ENCODE results near the gene MYO9B. TPM values are rescaled to one million over a fixed set of nuclear protein-coding genes. Genes with fewer than 3 reads are reported as not detected.
"Not testable (repeated sequence)": the region's sequence is repeated elsewhere in the genome, so short reads cannot be mapped to it uniquely, and the experiment has no call there.

The MYO9B gene
- total and polyA plus RNA-seq, 9 of the 15 experiments (the other 6 are each of a cell fraction or from before 2014, with no cell fraction given) = 2.4 to 77.6 (median 23.0) TPM

DNA sequence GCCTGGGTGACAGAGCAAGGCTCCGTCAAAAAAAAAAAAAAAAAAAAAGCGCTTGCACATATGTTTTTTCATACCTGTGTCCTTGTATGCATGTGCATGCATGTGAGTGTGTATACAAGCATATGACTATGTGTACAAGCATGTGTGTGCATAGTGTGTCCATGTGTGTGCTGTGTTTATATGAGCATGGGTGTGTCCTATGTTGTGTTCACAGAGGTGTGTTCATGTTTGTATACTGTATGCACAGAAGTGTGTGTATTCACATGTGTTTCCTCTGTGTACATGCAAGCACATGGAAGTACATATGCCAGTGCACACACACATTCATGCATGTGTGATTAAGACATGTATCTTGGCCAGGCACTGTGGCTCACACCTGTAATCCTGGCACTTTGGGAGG, 17.1 kb downstream of the MYO9B start:
- intact Hi-C loops (cut with micrococcal nuclease) (no loop called here), in situ Hi-C loops (cut with MboI) (no loop called here)
- no peak overlapping the region for H3K9ac ChIP-seq (ENCODE audit: insufficient read depth in 1 of 2, low read depth in 2 of 2, low read length in 2 of 2)
- peaks cover 4% of the 10 kb centered on the region; the same call in 1 of the 2 replicates for H4K20me1 ChIP-seq (replicated peaks; ENCODE audit: control insufficient read depth, insufficient read depth, low read length)
- no TSS peak for BruUV-seq (replicated peaks)
- no peak overlapping the region for H3K27ac ChIP-seq (ENCODE audit: extremely low read depth, low read depth, low read length)
- H3K4me1 ChIP-seq (replicated peaks in 1 of 2; ENCODE audit: control insufficient read depth in 2 of 2, insufficient read depth in 2 of 2, low read length in 2 of 2) = peaks cover 25 to 28% of the 10 kb centered on the region in 2 experiments
- no peak for FAIRE-seq
- peaks cover 81% of the 10 kb centered on the region for H3K79me2 ChIP-seq (ENCODE audit: control insufficient read depth, insufficient read depth, low read length)
- WGBS (ENCODE audit: insufficient coverage, low coverage, missing lambda C conversion rate) = 100% methylated on average over 1 of the region's 2 CpGs
- H3K9me3 ChIP-seq (replicated peaks; ENCODE audit: control insufficient read depth, insufficient read depth, low read depth, low read length) = no peaks in the 10 kb centered on the region
- TF ChIP-seq KDM1A (IDR thresholded peaks at IDR 0.05) = peak in 1 of 2 experiments; percentile 58; a peak in 1 of 4 replicates
- no peak for TF ChIP-seq MTA1 (IDR thresholded peaks at IDR 0.05; ENCODE audit: borderline replicate concordance)
- no peaks in the 10 kb centered on the region for H3K9me1 ChIP-seq (ENCODE audit: control insufficient read depth, insufficient read depth, low read length)
- no peak for DNase-seq (ENCODE audit: extremely low read depth in 1 of 4, low spot score in 3 of 4)
- no peak for ATAC-seq
- H2AFZ ChIP-seq (ENCODE audit: low read depth, low read length) = no peak overlapping the region
- CTCF ChIA-PET (ENCODE audit: low intra/inter-chr PET ratio) = no interaction called here
- H3K36me3 ChIP-seq (ENCODE audit: control insufficient read depth, insufficient read depth, low read length) = peaks cover 10% of the 10 kb centered on the region; the same call in 2 of the 3 replicates
- H3K4me3 ChIP-seq = no peak overlapping the region
- no peak overlapping the region for H3K4me2 ChIP-seq (ENCODE audit: insufficient read depth, low read length)
- POLR2A ChIA-PET = interaction anchor here (1.6 kb wide), 1 partner anchor 16 kb away, joined by 5 read pairs; no protein-coding TSS in a partner anchor
- no peaks in the 10 kb centered on the region for H3K27me3 ChIP-seq (ENCODE audit: control insufficient read depth in 2 of 2, insufficient read depth in 2 of 2, low read length in 2 of 2)

- H3K4me1 ChIP-seq (replicated peaks in 1 of 2; ENCODE audit: control insufficient read depth in 2 of 2, insufficient read depth in 2 of 2, low read length in 2 of 2) = peaks cover 30 to 34% of the 10 kb centered on the region in 2 experiments
- H3K9ac ChIP-seq (ENCODE audit: insufficient read depth in 1 of 2, low read depth in 2 of 2, low read length in 2 of 2); H3K4me3 ChIP-seq; H3K9me1 ChIP-seq (ENCODE audit: control insufficient read depth, insufficient read depth, low read length); in situ Hi-C loops (cut with MboI); CTCF ChIA-PET (ENCODE audit: low intra/inter-chr PET ratio); H3K27me3 ChIP-seq (ENCODE audit: control insufficient read depth in 2 of 2, insufficient read depth in 2 of 2, low read length in 2 of 2); FAIRE-seq; H4K20me1 ChIP-seq (replicated peaks; ENCODE audit: control insufficient read depth, insufficient read depth, low read length); H3K9me3 ChIP-seq (replicated peaks; ENCODE audit: control insufficient read depth, insufficient read depth, low read depth, low read length); DNase-seq (ENCODE audit: extremely low read depth in 1 of 4, low spot score in 3 of 4); intact Hi-C loops (cut with micrococcal nuclease); H2AFZ ChIP-seq (ENCODE audit: low read depth, low read length); ATAC-seq; H3K4me2 ChIP-seq (ENCODE audit: insufficient read depth, low read length); H3K27ac ChIP-seq (ENCODE audit: extremely low read depth, low read depth, low read length); BruUV-seq (replicated peaks); TF ChIP-seq NR2C1 (IDR thresholded peaks at IDR 0.05): not testable (repeated sequence)
- 82% methylated on average over 3 of the region's 3 CpGs for WGBS (ENCODE audit: insufficient coverage, low coverage, missing lambda C conversion rate)
- peaks cover 84% of the 10 kb centered on the region for H3K79me2 ChIP-seq (ENCODE audit: control insufficient read depth, insufficient read depth, low read length)
- H3K36me3 ChIP-seq (ENCODE audit: control insufficient read depth, insufficient read depth, low read length) = peaks cover 10% of the 10 kb centered on the region; the same call in 2 of the 3 replicates
- TF ChIP-seq ZNF12 (CRISPR knock-in tag; IDR thresholded peaks at IDR 0.05) (0 out of 2 replicates have a peak, but pooled peaks have one; percentile 6), NR2C1 (tag; IDR thresholded peaks at IDR 0.05) (peak; percentile 22; the same call in 1 of the 2 replicates)
- POLR2A ChIA-PET = interaction anchor here (0.6 to 1.2 kb wide), 3 partner anchors 10 to 20 kb away, joined by 3 to 7 read pairs (median 3); partner anchors contain the start of gene HAUS8
These were observed 19.1 kb downstream of the MYO9B start for GRCh38 chr19:17094694-17095093.
